Peyer's patch (tissue), 4 donors: ENCODE data around the gene PSME3.

Experiments
- CTCF ChIP-seq, 6 experiments: fragments of 450-650 bp in 4 of 6; fragments of 200-600 bp in 2 of 6; sonication (generic) in 1 of 6; IDR thresholded peaks; one replicate each; pipeline ENCODE4 v1.5.1; 2017 to 2019; ENCODE audit warnings: antibody characterized with exemption in 6 of 6, mild to moderate bottlenecking in 3 of 6, moderate library complexity in 1 of 6
- POLR2A ChIP-seq, 2 donors: fragments of 450-650 bp; IDR thresholded peaks; one replicate each; pipeline ENCODE4 v1.5.1; 2017; ENCODE audit warnings: antibody characterized with exemption in 2 of 2, mild to moderate bottlenecking in 2 of 2, moderate library complexity in 2 of 2

GRCh38 chr17:42784409-42784808 lies 48.8 kb upstream of the PSME3 start:
- TF ChIP-seq CTCF (IDR thresholded peaks at IDR 0.05) (no peak), POLR2A (IDR thresholded peaks at IDR 0.05) (no peak)
